HG03378 (cell line): ENCODE data around the gene NEAT1.
A peak's percentile ranks its signal among the peaks of the same experiment; 100 is the strongest.
"Not testable (repeated sequence)": the region's sequence is repeated elsewhere in the genome, so short reads cannot be mapped to it uniquely, and the experiment has no call there.

Experiments used
- ATAC-seq: cut with Tn5 transposase; IDR thresholded peaks from one replicate; pipeline ENCODE4 v1.9.1; 2021; ENCODE audit warnings: mild to moderate bottlenecking, moderate library complexity; ENCODE audit not compliant: unreplicated experiment

The NEAT1 gene

GRCh38 chr11:65404638-65405339 lies 17.8 kb upstream of the NEAT1 start:
- no peak for ATAC-seq

GRCh38 chr11:65410936-65411680 lies 11.5 kb upstream of the NEAT1 start:
- ATAC-seq: no peak

GRCh38 chr11:65411681-65412070 lies 10.9 kb upstream of the NEAT1 start:
- ATAC-seq: no peak

- no peak for ATAC-seq
Observed at GRCh38 chr11:65412271-65413076, 10.1 kb upstream of the NEAT1 start.

- ATAC-seq: not testable (repeated sequence)
Observed at GRCh38 chr11:65413077-65413664, 9.4 kb upstream of the NEAT1 start.

GRCh38 chr11:65414776-65415498 lies 7.7 kb upstream of the NEAT1 start:
- no peak for ATAC-seq

- ATAC-seq: no peak
Observed at GRCh38 chr11:65415499-65416340, 6.9 kb upstream of the NEAT1 start.

- no peak for ATAC-seq
Observed at GRCh38 chr11:65416341-65416824, 6.2 kb upstream of the NEAT1 start.

GRCh38 chr11:65416841-65417701 lies 5.5 kb upstream of the NEAT1 start:
- no peak for ATAC-seq

- no peak for ATAC-seq
Observed at GRCh38 chr11:65417702-65418430, 4.7 kb upstream of the NEAT1 start.

- ATAC-seq: no peak
Observed at GRCh38 chr11:65418431-65418680, 4.2 kb upstream of the NEAT1 start.

GRCh38 chr11:65418681-65419459 lies 3.7 kb upstream of the NEAT1 start:
- ATAC-seq: peak; percentile 31

GRCh38 chr11:65419460-65419771 lies 3.2 kb upstream of the NEAT1 start:
- ATAC-seq: no peak

GRCh38 chr11:65419772-65420481 lies 2.7 kb upstream of the NEAT1 start:
- no peak for ATAC-seq

GRCh38 chr11:65420506-65420905 lies 2.1 kb upstream of the NEAT1 start:
- ATAC-seq: no peak

- no peak for ATAC-seq
Observed at GRCh38 chr11:65420979-65421793, 1.4 kb upstream of the NEAT1 start.
